ENCODE measurements around the gene TMEM101.

GRCh38 chr17:43962479-43962878 is 52.3 kb downstream of the TMEM101 start:
- TF ChIP-seq, protein P1, sequence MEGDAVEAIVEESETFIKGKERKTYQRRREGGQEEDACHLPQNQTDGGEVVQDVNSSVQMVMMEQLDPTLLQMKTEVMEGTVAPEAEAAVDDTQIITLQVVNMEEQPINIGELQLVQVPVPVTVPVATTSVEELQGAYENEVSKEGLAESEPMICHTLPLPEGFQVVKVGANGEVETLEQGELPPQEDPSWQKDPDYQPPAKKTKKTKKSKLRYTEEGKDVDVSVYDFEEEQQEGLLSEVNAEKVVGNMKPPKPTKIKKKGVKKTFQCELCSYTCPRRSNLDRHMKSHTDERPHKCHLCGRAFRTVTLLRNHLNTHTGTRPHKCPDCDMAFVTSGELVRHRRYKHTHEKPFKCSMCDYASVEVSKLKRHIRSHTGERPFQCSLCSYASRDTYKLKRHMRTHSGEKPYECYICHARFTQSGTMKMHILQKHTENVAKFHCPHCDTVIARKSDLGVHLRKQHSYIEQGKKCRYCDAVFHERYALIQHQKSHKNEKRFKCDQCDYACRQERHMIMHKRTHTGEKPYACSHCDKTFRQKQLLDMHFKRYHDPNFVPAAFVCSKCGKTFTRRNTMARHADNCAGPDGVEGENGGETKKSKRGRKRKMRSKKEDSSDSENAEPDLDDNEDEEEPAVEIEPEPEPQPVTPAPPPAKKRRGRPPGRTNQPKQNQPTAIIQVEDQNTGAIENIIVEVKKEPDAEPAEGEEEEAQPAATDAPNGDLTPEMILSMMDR (conservative IDR thresholded peaks at IDR 0.05; ENCODE audit: low read depth, low read length), result no peak
- no peak for TF ChIP-seq EZH2 (IDR thresholded peaks at IDR 0.05; ENCODE audit: borderline replicate concordance, low read depth, low read length, poor library complexity, severe bottlenecking)

Measured in A673 (cell line).